ENCODE data around the gene SLC34A1.

Gene SLC34A1

GRCh38 chr5:177403102-177403791 lies 19.0 kb downstream of the SLC34A1 start:
- H3K4me3 ChIP-seq (replicated peaks in 1 of 2; ENCODE audit: low read depth in 2 of 2, low read length in 2 of 2) = peak overlapping the region; percentile 59 to 60
- TF ChIP-seq, protein P1, sequence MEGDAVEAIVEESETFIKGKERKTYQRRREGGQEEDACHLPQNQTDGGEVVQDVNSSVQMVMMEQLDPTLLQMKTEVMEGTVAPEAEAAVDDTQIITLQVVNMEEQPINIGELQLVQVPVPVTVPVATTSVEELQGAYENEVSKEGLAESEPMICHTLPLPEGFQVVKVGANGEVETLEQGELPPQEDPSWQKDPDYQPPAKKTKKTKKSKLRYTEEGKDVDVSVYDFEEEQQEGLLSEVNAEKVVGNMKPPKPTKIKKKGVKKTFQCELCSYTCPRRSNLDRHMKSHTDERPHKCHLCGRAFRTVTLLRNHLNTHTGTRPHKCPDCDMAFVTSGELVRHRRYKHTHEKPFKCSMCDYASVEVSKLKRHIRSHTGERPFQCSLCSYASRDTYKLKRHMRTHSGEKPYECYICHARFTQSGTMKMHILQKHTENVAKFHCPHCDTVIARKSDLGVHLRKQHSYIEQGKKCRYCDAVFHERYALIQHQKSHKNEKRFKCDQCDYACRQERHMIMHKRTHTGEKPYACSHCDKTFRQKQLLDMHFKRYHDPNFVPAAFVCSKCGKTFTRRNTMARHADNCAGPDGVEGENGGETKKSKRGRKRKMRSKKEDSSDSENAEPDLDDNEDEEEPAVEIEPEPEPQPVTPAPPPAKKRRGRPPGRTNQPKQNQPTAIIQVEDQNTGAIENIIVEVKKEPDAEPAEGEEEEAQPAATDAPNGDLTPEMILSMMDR (IDR thresholded peaks at IDR 0.05; ENCODE audit: low read depth, low read length) = no peak
- DNase-seq (ENCODE audit: low read depth in 2 of 2) = no peak

- TF ChIP-seq, protein P1 (IDR thresholded peaks at IDR 0.05; ENCODE audit: low read depth, low read length) = peak; percentile 67
- peak; percentile 70 to 87 for DNase-seq (ENCODE audit: low read depth in 2 of 2)
Measured at GRCh38 chr5:177403792-177404640, 19.8 kb downstream of the SLC34A1 start.

GRCh38 chr5:177404641-177405179 lies 20.5 kb downstream of the SLC34A1 start:
- H3K4me3 ChIP-seq (replicated peaks in 1 of 2; ENCODE audit: low read depth in 2 of 2, low read length in 2 of 2) = peak overlapping the region; percentile 59 to 60
- TF ChIP-seq, protein P1 (IDR thresholded peaks at IDR 0.05; ENCODE audit: low read depth, low read length) = no peak
- no peak for DNase-seq (ENCODE audit: low read depth in 2 of 2)

More at GRCh38 chr5:177403792-177404640, 19.8 kb downstream of the SLC34A1 start:
- H3K4me3 ChIP-seq (replicated peaks in 1 of 2; ENCODE audit: low read depth in 2 of 2, low read length in 2 of 2) = peak overlapping the region; percentile 59 to 60

- TF ChIP-seq, protein P1 (IDR thresholded peaks at IDR 0.05; ENCODE audit: low read depth, low read length) = no peak
- DNase-seq (ENCODE audit: low read depth in 2 of 2) = no peak
- no peak overlapping the region for H3K4me3 ChIP-seq (replicated peaks in 1 of 2; ENCODE audit: low read depth in 2 of 2, low read length in 2 of 2)
Measured at GRCh38 chr5:177405312-177405711, 21.1 kb downstream of the SLC34A1 start.

- DNase-seq (ENCODE audit: low read depth in 2 of 2) = no peak
- no peak overlapping the region for H3K4me3 ChIP-seq (replicated peaks in 1 of 2; ENCODE audit: low read depth in 2 of 2, low read length in 2 of 2)
- TF ChIP-seq, protein P1 (IDR thresholded peaks at IDR 0.05; ENCODE audit: low read depth, low read length) = no peak
Measured at GRCh38 chr5:177405805-177406204, 21.6 kb downstream of the SLC34A1 start.

- TF ChIP-seq, protein P1 (IDR thresholded peaks at IDR 0.05; ENCODE audit: low read depth, low read length) = no peak
- no peak within 1 kb of the TSS for H3K4me3 ChIP-seq (replicated peaks in 1 of 2; ENCODE audit: low read depth in 2 of 2, low read length in 2 of 2)
- DNase-seq (ENCODE audit: low read depth in 2 of 2) = no peak
Measured at GRCh38 chr5:177409043-177409801, 25.0 kb downstream of the SLC34A1 start, which contains the start of gene F12. F12 (minus strand) TSS chr5:177409564; CDS start chr5:177409527, 37 bp downstream.
